H9 (cell line): ENCODE measurements around the gene TPD52L3. TPM values are rescaled to one million over a fixed set of nuclear protein-coding genes. Genes with fewer than 3 reads are reported as not detected.

Experiments
- DNase-seq: peaks from one replicate; pipeline ENCODE4 v3.0.0-alpha.2; 2017
- H2AFZ ChIP-seq: one replicate; pipeline ENCODE4 v1.6.1; 2013; ENCODE audit warnings: mild to moderate bottlenecking, low read length, control low read depth, moderate library complexity
- H2AK5ac ChIP-seq: 2 replicates; pipeline ENCODE4 v1.6.1; 2013; ENCODE audit warnings: low read length, control low read depth, mixed read lengths; ENCODE audit not compliant: insufficient read length
- H2BK120ac ChIP-seq: one replicate; pipeline ENCODE4 v1.6.1; 2013; ENCODE audit warnings: low read depth, mild to moderate bottlenecking, low read length, control low read depth, inconsistent platforms; ENCODE audit not compliant: poor library complexity, severe bottlenecking
- H2BK12ac ChIP-seq: 2 replicates; pipeline ENCODE4 v1.6.1; 2013; ENCODE audit warnings: low read length, control low read depth, mixed read lengths, low read depth; ENCODE audit not compliant: insufficient read length
- H2BK15ac ChIP-seq: 2 replicates; pipeline ENCODE4 v1.6.1; 2013; ENCODE audit warnings: low read depth, low read length, control low read depth
- H2BK20ac ChIP-seq: one replicate; pipeline ENCODE4 v1.6.1; 2013; ENCODE audit warnings: low read depth, mild to moderate bottlenecking, low read length, control low read depth, inconsistent platforms; ENCODE audit not compliant: poor library complexity, severe bottlenecking
- H2BK5ac ChIP-seq: 2 replicates; pipeline ENCODE4 v1.6.1; 2013; ENCODE audit warnings: low read length, control low read depth, mixed read lengths; ENCODE audit not compliant: insufficient read length
- H3K14ac ChIP-seq: 2 replicates; pipeline ENCODE4 v1.6.1; 2013; ENCODE audit warnings: low read length, control low read depth; ENCODE audit not compliant: insufficient read depth
- H3K18ac ChIP-seq: 2 replicates; pipeline ENCODE4 v1.6.1; 2013; ENCODE audit warnings: low read depth, mild to moderate bottlenecking, mixed read lengths, low read length, control low read depth; ENCODE audit not compliant: insufficient read length
- H3K23ac ChIP-seq: 2 replicates; pipeline ENCODE4 v1.6.1; 2013; ENCODE audit warnings: low read length, control low read depth, mixed read lengths, low read depth; ENCODE audit not compliant: insufficient read length
- H3K23me2 ChIP-seq: 2 replicates; pipeline ENCODE4 v1.6.1; 2013; ENCODE audit warnings: low read depth, mild to moderate bottlenecking, mixed read lengths, low read length, control low read depth; ENCODE audit not compliant: insufficient read length, poor library complexity, severe bottlenecking
- H3K27ac ChIP-seq: 2 replicates; pipeline ENCODE4 v1.5.1; 2013; ENCODE audit warnings: low read length, control low read depth, mixed read lengths, low read depth; ENCODE audit not compliant: insufficient read length
- H3K27me3 ChIP-seq: 2 replicates; pipeline ENCODE4 v1.6.1; 2013; ENCODE audit warnings: low read length, control low read depth, inconsistent platforms; ENCODE audit not compliant: insufficient read depth
- H3K4ac ChIP-seq: 2 replicates; pipeline ENCODE4 v1.6.1; 2013; ENCODE audit warnings: low read depth, mild to moderate bottlenecking, control low read depth, inconsistent platforms, low read length, moderate library complexity
- H3K4me1 ChIP-seq: 2 replicates; pipeline ENCODE4 v1.6.1; 2013; ENCODE audit warnings: low read length, control low read depth, inconsistent platforms; ENCODE audit not compliant: insufficient read depth
- H3K4me2 ChIP-seq: 2 replicates; pipeline ENCODE4 v1.6.1; 2013; ENCODE audit warnings: low read length, control low read depth, mixed read lengths; ENCODE audit not compliant: insufficient read length, insufficient read depth
- H3K56ac ChIP-seq: 2 replicates; pipeline ENCODE4 v1.6.1; 2013; ENCODE audit warnings: low read depth, mild to moderate bottlenecking, mixed read lengths, low read length, control low read depth; ENCODE audit not compliant: insufficient read length
- H3K79me1 ChIP-seq: 2 replicates; pipeline ENCODE4 v1.6.1; 2013; ENCODE audit warnings: low read depth, mild to moderate bottlenecking, moderate library complexity, low read length, control low read depth, inconsistent platforms; ENCODE audit not compliant: insufficient read depth, poor library complexity, severe bottlenecking
- H3K79me2 ChIP-seq: 2 replicates; pipeline ENCODE4 v1.6.1; 2013; ENCODE audit warnings: low read length, control low read depth, inconsistent platforms; ENCODE audit not compliant: insufficient read depth
- H3K9ac ChIP-seq: 2 replicates; pipeline ENCODE4 v1.6.1; 2013; ENCODE audit warnings: low read length, control low read depth, mixed read lengths; ENCODE audit not compliant: insufficient read length; ENCODE audit errors: extremely low read depth
- H3K9me3 ChIP-seq: one replicate; pipeline ENCODE4 v1.6.1; 2013; ENCODE audit warnings: low read depth, low read length, inconsistent platforms; ENCODE audit not compliant: control insufficient read depth
- H3T11ph ChIP-seq: one replicate; pipeline ENCODE4 v1.6.1; 2013; ENCODE audit warnings: mild to moderate bottlenecking, low read length, control low read depth, inconsistent platforms
- H4K20me1 ChIP-seq: one replicate; pipeline ENCODE4 v1.6.1; 2013; ENCODE audit not compliant: control insufficient read depth, insufficient read length, insufficient read depth
- H4K5ac ChIP-seq: 2 replicates; pipeline ENCODE4 v1.6.1; 2013; ENCODE audit warnings: low read depth, mild to moderate bottlenecking, mixed read lengths, low read length, control low read depth; ENCODE audit not compliant: insufficient read length
- H4K8ac ChIP-seq: replicated peaks from 2 replicates; pipeline ENCODE4 v1.6.1; 2013; ENCODE audit warnings: low read length, control low read depth, mixed read lengths, low read depth; ENCODE audit not compliant: insufficient read length
- H4K91ac ChIP-seq: 2 replicates; pipeline ENCODE4 v1.6.1; 2013; ENCODE audit warnings: low read depth, mild to moderate bottlenecking, moderate library complexity, mixed read lengths, low read length, control low read depth; ENCODE audit not compliant: insufficient read length
- H3K27ac Mint-ChIP-seq, 3 experiments: 2 replicates in 2 of 3; 3 replicates in 1 of 3; pipeline ENCODE4 v1.8.0; 2020 to 2021; ENCODE audit warnings: mixed read lengths in 3 of 3, mild to moderate bottlenecking in 1 of 3, moderate library complexity in 1 of 3
- H3K27me3 Mint-ChIP-seq: 2 replicates; pipeline ENCODE4 v1.8.0; 2021; ENCODE audit warnings: low read depth, mild to moderate bottlenecking, moderate library complexity, mixed read lengths
- H3K36me3 Mint-ChIP-seq, 3 experiments: 2 replicates in 2 of 3; 3 replicates in 1 of 3; pipeline ENCODE4 v1.8.0; 2020 to 2021; ENCODE audit warnings: low read depth in 3 of 3, mixed read lengths in 3 of 3; ENCODE audit not compliant: insufficient read depth in 1 of 3
- H3K4me1 Mint-ChIP-seq, 2 experiments: 2 replicates each; pipeline ENCODE4 v1.8.0; 2020; ENCODE audit warnings: mixed read lengths in 2 of 2
- H3K4me3 Mint-ChIP-seq, 2 experiments: 2 replicates in 1 of 2; 3 replicates in 1 of 2; pipeline ENCODE4 v1.8.0; 2020 to 2021; ENCODE audit warnings: mild to moderate bottlenecking in 2 of 2, mixed read lengths in 2 of 2, moderate library complexity in 1 of 2
- H3K9me3 Mint-ChIP-seq, 2 experiments: 2 replicates in 1 of 2; 3 replicates in 1 of 2; pipeline ENCODE4 v1.8.0; 2020; ENCODE audit warnings: mild to moderate bottlenecking in 2 of 2, mixed read lengths in 2 of 2, moderate library complexity in 1 of 2
- CTCF ChIP-seq: fragments of 200-600 bp; sonication (generic); conservative IDR thresholded peaks from 3 replicates; pipeline ENCODE4 v1.8.0; 2021; ENCODE audit warnings: antibody characterized with exemption, mild to moderate bottlenecking
- WGBS: extraction: QIAGEN DNeasy Blood & Tissue Kit; methylation state at CpG from one replicate; pipeline ENCODE4 v1.1.7; 2013; ENCODE audit warnings: missing lambda C conversion rate, low lambda C conversion rate, mixed read lengths; ENCODE audit not compliant: insufficient read length; ENCODE audit errors: extremely low coverage; 5-methylcytosine and 5-hydroxymethylcytosine counted together
- total RNA-seq: library from RNA; stranded (reverse); gene quantifications from 2 replicates; pipeline ENCODE4 v1.2.1, GENCODE V29; 2021

Gene TPD52L3
- total RNA-seq, 1 experiment from 2014 or later: not detected

- no peak overlapping the region for H3K23ac ChIP-seq
- no peaks in the 10 kb centered on the region for H3K23me2 ChIP-seq
- no peak overlapping the region for H2AK5ac ChIP-seq
- no peak overlapping the region for H3K9ac ChIP-seq
- no peak for DNase-seq
- no peak for TF ChIP-seq CTCF
- no peak overlapping the region for H3K4me2 ChIP-seq
- H2BK5ac ChIP-seq: no peak overlapping the region
- H3K9me3 Mint-ChIP-seq: no peaks in the 10 kb centered on the region
- H3K14ac ChIP-seq: no peak overlapping the region
- H3K4ac ChIP-seq: no peak overlapping the region
- H3T11ph ChIP-seq: no peak overlapping the region
- no peak overlapping the region for H2BK20ac ChIP-seq
- no peaks in the 10 kb centered on the region for H3K79me1 ChIP-seq
- no peak overlapping the region for H3K27ac Mint-ChIP-seq
- peaks cover 4% of the 10 kb centered on the region for H3K27me3 Mint-ChIP-seq
- peaks cover 3 to 7% of the 10 kb centered on the region in 2 experiments for H3K4me1 Mint-ChIP-seq
- no peak overlapping the region for H3K4me3 Mint-ChIP-seq
- H2BK15ac ChIP-seq: no peak overlapping the region
- no peaks in the 10 kb centered on the region for H3K36me3 Mint-ChIP-seq
- no peak overlapping the region for H4K5ac ChIP-seq
- H3K18ac ChIP-seq: no peak overlapping the region
- WGBS: no CpG with 5 or more reads among the region's 1 CpG
- H4K20me1 ChIP-seq: no peaks in the 10 kb centered on the region
- no peak overlapping the region for H4K91ac ChIP-seq
- H2BK120ac ChIP-seq: no peak overlapping the region
- no peaks in the 10 kb centered on the region for H3K27me3 ChIP-seq
- H3K9me3 ChIP-seq: no peaks in the 10 kb centered on the region
- no peak overlapping the region for H3K27ac ChIP-seq
- H3K79me2 ChIP-seq: no peaks in the 10 kb centered on the region
- no peak overlapping the region for H3K56ac ChIP-seq
- H2BK12ac ChIP-seq: no peak overlapping the region
- H2AFZ ChIP-seq: no peak overlapping the region
- H4K8ac ChIP-seq: no peak overlapping the region
- no peaks in the 10 kb centered on the region for H3K4me1 ChIP-seq
Observed at GRCh38 chr9:6356904-6357303, 28.7 kb downstream of the TPD52L3 start.
